Measurements from ENCODE around the gene CYP4F11.
"Not testable (repeated sequence)": the region's sequence is repeated elsewhere in the genome, so short reads cannot be mapped to it uniquely, and the experiment has no call there.

Gene CYP4F11

GRCh38 chr19:15893477-15893876, 40.9 kb downstream of the CYP4F11 start:
- no peak for TF ChIP-seq Cebpa-rat (IDR thresholded peaks at IDR 0.05)
- no peaks in the 10 kb centered on the region for H3K27me3 ChIP-seq
- no peak overlapping the region for H3K27ac ChIP-seq
- no peaks in the 10 kb centered on the region for H3K9me3 ChIP-seq (replicated peaks in 1 of 11)
- H3K4me2 ChIP-seq: no peak overlapping the region
- H3K4me3 ChIP-seq: no peak overlapping the region
- H4K20me1 ChIP-seq: no peaks in the 10 kb centered on the region
- H3K9ac ChIP-seq: no peak overlapping the region
- H3K36me3 ChIP-seq: no peaks in the 10 kb centered on the region
- H3K4me1 ChIP-seq: peaks cover 0 to 7% (median 0%) of the 10 kb centered on the region in 10 experiments; a peak in 7 of 20 replicates

- no peak for TF ChIP-seq Cebpa-rat (IDR thresholded peaks at IDR 0.05)
- no peak overlapping the region for H3K27ac ChIP-seq
- no peaks in the 10 kb centered on the region for H4K20me1 ChIP-seq
- peaks cover 0 to 7% (median 0%) of the 10 kb centered on the region in 10 experiments; a peak in 7 of 20 replicates for H3K4me1 ChIP-seq
- no peaks in the 10 kb centered on the region for H3K9me3 ChIP-seq (replicated peaks in 1 of 11)
- no peak overlapping the region for H3K4me2 ChIP-seq
- H3K9ac ChIP-seq: no peak overlapping the region
- no peaks in the 10 kb centered on the region for H3K36me3 ChIP-seq
- H3K4me3 ChIP-seq: no peak overlapping the region
- H3K27me3 ChIP-seq: no peaks in the 10 kb centered on the region
Measured at GRCh38 chr19:15892012-15892411, 42.3 kb downstream of the CYP4F11 start.

GRCh38 chr19:15891434-15891833, 42.9 kb downstream of the CYP4F11 start:
- no peak for TF ChIP-seq Cebpa-rat (IDR thresholded peaks at IDR 0.05)
- peaks cover 0 to 7% (median 0%) of the 10 kb centered on the region in 10 experiments; a peak in 7 of 20 replicates for H3K4me1 ChIP-seq
- H3K4me2 ChIP-seq: no peak overlapping the region
- no peak overlapping the region for H3K27ac ChIP-seq
- no peaks in the 10 kb centered on the region for H3K9me3 ChIP-seq (replicated peaks in 1 of 11)
- no peak overlapping the region for H3K4me3 ChIP-seq
- H3K9ac ChIP-seq: no peak overlapping the region
- no peaks in the 10 kb centered on the region for H4K20me1 ChIP-seq
- H3K36me3 ChIP-seq: no peaks in the 10 kb centered on the region
- H3K27me3 ChIP-seq: no peaks in the 10 kb centered on the region

GRCh38 chr19:15889339-15889738, 45.0 kb downstream of the CYP4F11 start:
- not testable (repeated sequence) for H3K9me3 ChIP-seq (replicated peaks in 1 of 11); H3K27ac ChIP-seq; H3K4me2 ChIP-seq; H3K4me1 ChIP-seq; H3K9ac ChIP-seq; H3K4me3 ChIP-seq; H3K27me3 ChIP-seq; H4K20me1 ChIP-seq; H3K36me3 ChIP-seq

- Histone ChIP-seq H3K27me3 (no peaks in the 10 kb centered on the region), H3K4me1 (peaks cover 0 to 7% (median 2%) of the 10 kb centered on the region in 10 experiments; a peak in 8 of 20 replicates), H3K4me3 (no peak overlapping the region), H4K20me1 (no peaks in the 10 kb centered on the region), H3K27ac (no peak overlapping the region), H3K36me3 (no peaks in the 10 kb centered on the region), H3K9ac (no peak overlapping the region), H3K4me2 (no peak overlapping the region), H3K9me3 (replicated peaks in 1 of 11) (no peaks in the 10 kb centered on the region)
- TF ChIP-seq Cebpa-rat (IDR thresholded peaks at IDR 0.05): no peak
Measured at GRCh38 chr19:15885919-15886318, 48.4 kb downstream of the CYP4F11 start.

- Histone ChIP-seq H3K9ac (no peak overlapping the region), H3K27ac (no peak overlapping the region), H3K36me3 (no peaks in the 10 kb centered on the region), H4K20me1 (no peaks in the 10 kb centered on the region), H3K4me1 (peaks cover 0 to 4% (median under 1%) of the 10 kb centered on the region in 10 experiments; a peak in 8 of 20 replicates), H3K27me3 (no peaks in the 10 kb centered on the region), H3K9me3 (replicated peaks in 1 of 11) (no peaks in the 10 kb centered on the region), H3K4me3 (no peak overlapping the region), H3K4me2 (no peak overlapping the region)
- TF ChIP-seq Cebpa-rat (IDR thresholded peaks at IDR 0.05): no peak
Measured at GRCh38 chr19:15885167-15885566, 49.2 kb downstream of the CYP4F11 start.

GRCh38 chr19:15883329-15883728, 51.0 kb downstream of the CYP4F11 start:
- not testable (repeated sequence) for H4K20me1 ChIP-seq; H3K4me1 ChIP-seq; H3K9me3 ChIP-seq (replicated peaks in 1 of 11); H3K9ac ChIP-seq; H3K4me3 ChIP-seq; H3K27ac ChIP-seq; H3K27me3 ChIP-seq; H3K36me3 ChIP-seq
- peak overlapping the region in 1 of 11 experiments; percentile 16; a peak in 1 of 22 replicates for H3K4me2 ChIP-seq

- no peak overlapping the region for H3K4me3 ChIP-seq
- no peaks in the 10 kb centered on the region for H3K27me3 ChIP-seq
- H3K9ac ChIP-seq: no peak overlapping the region
- H3K36me3 ChIP-seq: no peaks in the 10 kb centered on the region
- H3K4me2 ChIP-seq: peak overlapping the region in 8 of 11 experiments; percentile 13 to 55 (median 48); a peak in 14 of 22 replicates
- H3K4me1 ChIP-seq: peaks cover 0 to 39% (median 29%) of the 10 kb centered on the region in 10 experiments; a peak in 18 of 20 replicates
- H4K20me1 ChIP-seq: no peaks in the 10 kb centered on the region
- H3K27ac ChIP-seq: no peak overlapping the region
- no peak for TF ChIP-seq Cebpa-rat (IDR thresholded peaks at IDR 0.05)
- H3K9me3 ChIP-seq (replicated peaks in 1 of 11): peaks cover 0 to 7% (median 0%) of the 10 kb centered on the region in 11 experiments; a peak in 1 of 22 replicates
Measured at GRCh38 chr19:15874821-15875474, 59.4 kb downstream of the CYP4F11 start.

GRCh38 chr19:15873771-15874170, 60.6 kb downstream of the CYP4F11 start:
- H3K4me3 ChIP-seq; H3K4me2 ChIP-seq; H3K27ac ChIP-seq; H3K27me3 ChIP-seq; H3K36me3 ChIP-seq; H4K20me1 ChIP-seq; H3K9ac ChIP-seq; H3K9me3 ChIP-seq (replicated peaks in 1 of 11): not testable (repeated sequence)
- H3K4me1 ChIP-seq: peaks cover 0 to 51% (median 41%) of the 10 kb centered on the region in 10 experiments; a peak in 18 of 20 replicates

GRCh38 chr19:15871570-15871969, 62.8 kb downstream of the CYP4F11 start:
- peak overlapping the region in 4 of 10 experiments; percentile 29 to 51 (median 38); a peak in 5 of 20 replicates for H3K4me3 ChIP-seq

More at GRCh38 chr19:15871570-15871969, 62.8 kb downstream of the CYP4F11 start:
- Histone ChIP-seq H3K4me2 (peak overlapping the region; percentile 62 to 88 (median 75)), H3K9me3 (replicated peaks in 1 of 11) (no peaks in the 10 kb centered on the region), H3K9ac (peak overlapping the region in 8 of 11 experiments; percentile 21 to 76 (median 36); a peak in 7 of 22 replicates), H3K27me3 (no peaks in the 10 kb centered on the region), H3K27ac (peak overlapping the region in 8 of 11 experiments; percentile 81 to 92 (median 84); a peak in 16 of 22 replicates), H3K36me3 (no peaks in the 10 kb centered on the region), H4K20me1 (no peaks in the 10 kb centered on the region), H3K4me1 (peaks cover 3 to 73% (median 60%) of the 10 kb centered on the region in 10 experiments; a peak in 19 of 20 replicates)
- TF ChIP-seq Cebpa-rat (IDR thresholded peaks at IDR 0.05): no peak
